Occipital lobe (tissue), 2 donors: ENCODE measurements around the gene TACC3. TPM values are rescaled to one million over a fixed set of nuclear protein-coding genes. Genes with fewer than 3 reads are reported as not detected.

ENCODE experiments used
- DNase-seq: peaks from one replicate; lab custom pipeline; 2025; lab: John Stamatoyannopoulos, UW
- total RNA-seq: library from RNA; depleted of rRNA; stranded (reverse); fragments of >200 nt; gene quantifications from one replicate; pipeline ENCODE4 v1.2.3, GENCODE V29; 2014

TACC3 gene
- total RNA-seq, 1 donor from 2014 or later, result 1.6 TPM

- no peak for DNase-seq
These were observed 51.7 kb downstream of the TACC3 start for GRCh38 chr4:1772853-1773538.

GRCh38 chr4:1773754-1774153 is 52.4 kb downstream of the TACC3 start:
- DNase-seq, result no peak

DNA sequence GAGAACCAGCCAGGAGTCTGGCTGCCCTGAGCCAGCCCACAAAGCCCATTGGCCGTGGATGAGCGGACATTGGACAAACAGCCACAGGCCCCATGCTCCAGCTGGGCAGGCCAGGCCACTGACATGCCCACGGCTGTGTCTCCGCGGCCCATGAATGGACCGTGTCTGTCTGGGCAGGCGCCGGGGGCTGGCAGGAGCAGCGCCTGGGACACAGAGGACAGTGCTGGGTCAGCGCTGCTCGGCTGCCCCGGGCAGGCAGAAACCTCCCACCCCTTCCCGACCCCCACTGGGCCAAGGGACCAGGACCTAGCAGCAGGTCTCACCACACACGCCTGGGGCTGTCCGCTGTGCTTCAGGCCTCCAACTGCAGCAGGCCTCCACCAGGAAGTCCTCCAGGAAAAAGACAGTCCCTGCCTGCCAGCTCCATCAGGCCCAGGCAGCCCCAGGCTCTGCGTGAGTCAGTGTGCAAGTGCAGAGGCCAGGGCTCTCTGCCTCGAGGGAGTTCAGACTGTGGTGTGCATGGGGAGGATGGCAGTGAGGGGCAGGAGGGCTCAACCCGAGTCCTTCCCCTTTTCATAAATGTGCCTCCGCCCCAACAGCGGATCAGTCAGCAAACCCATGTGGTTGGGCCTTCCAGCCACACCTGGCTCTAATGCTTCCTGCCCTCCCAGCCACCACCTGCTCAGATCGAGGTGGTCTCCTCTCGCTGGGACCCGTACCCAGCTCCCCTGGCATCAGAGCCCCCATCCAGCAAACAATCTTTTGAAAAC is 54.6 kb downstream of the TACC3 start:
- peak; percentile 26 for DNase-seq

DNA sequence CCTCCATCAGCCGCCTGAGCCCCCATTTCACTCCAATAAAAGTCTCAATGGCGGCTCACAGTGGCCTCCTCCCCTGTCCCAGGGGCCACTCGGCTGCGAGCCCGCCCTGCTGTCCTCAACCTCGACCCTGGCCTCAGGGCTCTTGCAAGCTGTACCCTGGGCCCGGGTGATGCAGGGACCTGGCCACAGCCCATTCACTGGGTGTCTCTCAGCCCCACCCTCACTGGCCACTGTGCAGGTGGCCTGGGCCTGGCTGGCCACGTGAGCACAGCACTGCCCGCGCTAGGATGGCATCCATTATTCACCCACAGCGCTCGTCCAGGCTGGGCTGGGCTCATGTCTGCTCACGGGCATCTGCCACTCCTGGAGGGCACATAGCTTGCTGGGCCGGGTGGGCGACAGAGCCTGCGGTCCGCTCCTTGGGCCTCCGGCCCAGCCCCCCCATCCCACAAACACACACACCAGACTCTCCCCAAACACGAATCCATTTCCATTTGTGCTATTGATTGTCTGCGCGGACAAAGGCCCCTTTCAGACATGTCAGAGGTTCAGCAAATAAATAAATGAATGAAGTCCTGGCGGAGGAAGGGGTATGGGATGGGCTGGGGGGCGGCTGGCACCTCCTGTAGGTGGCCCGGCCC is 55.3 kb downstream of the TACC3 start:
- DNase-seq, result no peak

DNA sequence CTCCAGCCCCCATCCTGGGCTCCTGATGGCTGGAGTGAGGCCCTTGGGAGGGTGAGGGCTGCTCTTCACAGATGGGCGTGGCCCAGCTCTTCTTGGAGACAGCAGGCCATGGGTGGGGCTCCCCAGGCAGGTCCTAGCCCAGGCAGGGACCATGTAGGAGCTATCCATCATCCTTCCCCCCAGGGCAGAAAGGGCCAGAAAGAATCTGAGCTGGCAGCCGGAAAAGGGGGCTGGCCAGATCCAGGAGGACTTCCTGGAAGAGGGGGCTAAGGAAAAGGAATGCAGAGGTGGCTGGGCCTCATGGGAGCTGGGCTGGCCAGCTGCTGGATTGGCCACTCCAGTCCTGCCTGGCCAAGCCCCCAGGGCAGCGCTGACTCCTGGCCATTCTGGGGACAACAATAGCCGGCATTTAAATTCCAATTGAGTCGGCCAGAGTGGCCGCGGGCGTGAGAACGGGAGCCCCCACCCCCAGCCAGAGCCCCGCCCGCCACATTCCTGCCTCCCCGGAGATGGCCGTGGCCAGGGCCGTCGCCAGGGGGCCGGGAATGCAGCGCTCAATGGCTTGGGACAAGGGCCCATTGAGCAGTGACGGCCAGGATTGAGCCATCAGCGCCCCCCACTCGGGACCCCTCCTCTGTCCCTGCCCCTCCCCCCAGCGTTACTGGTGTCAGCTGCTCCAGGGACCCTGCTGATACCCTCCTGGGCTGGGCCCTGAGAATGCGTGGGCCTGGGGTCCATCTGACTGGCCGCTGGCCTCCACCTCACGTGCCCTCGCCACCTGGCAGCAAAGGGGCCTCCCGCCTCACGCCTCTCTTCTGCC is 56.7 kb downstream of the TACC3 start:
- DNase-seq, result no peak

DNA sequence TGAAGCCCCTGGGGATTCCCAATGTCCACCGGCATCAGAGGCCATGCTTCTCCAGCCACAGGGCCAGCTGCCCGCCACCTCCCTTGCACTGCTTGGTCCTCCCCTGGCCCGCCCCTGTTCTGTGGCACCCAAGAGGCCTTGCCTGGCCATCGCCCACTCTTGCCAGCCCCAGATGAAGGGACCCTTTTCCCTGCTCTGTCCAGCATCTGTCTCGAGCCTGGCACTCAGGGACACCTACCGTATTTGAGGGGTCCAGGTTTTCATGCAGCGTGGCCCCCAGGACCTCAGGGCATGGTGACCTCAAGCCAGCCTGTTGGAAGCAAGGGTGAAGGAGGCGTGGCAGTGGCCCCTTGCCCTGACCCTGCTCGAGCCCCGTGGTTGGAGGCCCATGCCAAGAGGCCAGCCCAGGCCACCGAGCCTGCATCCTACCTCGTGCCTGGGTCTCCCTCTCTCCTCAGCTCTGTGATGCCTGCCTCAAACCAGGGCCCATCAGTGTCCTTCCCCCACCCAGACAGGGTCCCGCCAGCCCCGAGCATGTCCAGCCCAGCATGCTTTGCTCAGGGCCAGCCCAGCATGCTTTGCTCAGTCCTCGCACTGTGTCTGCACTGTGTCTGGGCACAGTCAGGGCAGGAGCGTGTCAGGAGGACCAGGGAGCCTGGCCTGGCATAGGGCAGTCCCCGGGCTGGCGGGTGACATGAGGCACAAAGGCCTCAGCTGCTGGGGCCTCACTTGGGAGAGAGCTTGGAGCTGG is 57.5 kb downstream of the TACC3 start:
- DNase-seq, result no peak

- no peak for DNase-seq
These were observed 58.5 kb downstream of the TACC3 start for GRCh38 chr4:1779588-1780382.

DNA sequence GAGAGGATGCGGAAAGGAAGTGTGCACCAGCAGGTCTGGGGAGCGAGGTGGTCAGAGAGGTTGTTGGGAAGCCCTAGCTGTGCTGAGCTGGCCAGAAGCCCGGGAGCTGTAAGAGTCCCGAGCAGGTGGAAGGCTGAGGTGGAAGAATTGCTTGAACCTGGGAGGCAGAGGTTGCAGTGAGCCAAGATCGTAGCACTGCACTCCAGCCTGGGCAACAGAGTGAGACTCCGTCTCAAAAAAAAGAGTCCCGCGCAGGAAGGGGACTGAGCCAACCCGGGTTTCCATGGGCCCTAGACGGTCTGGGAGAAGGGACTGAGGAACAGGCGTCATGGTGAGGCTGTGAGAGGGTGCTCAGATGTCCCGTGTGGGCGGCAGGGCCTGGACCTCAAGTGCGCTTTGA is 59.1 kb downstream of the TACC3 start:
- no peak for DNase-seq

- no peak for DNase-seq
These were observed 61.7 kb downstream of the TACC3 start for GRCh38 chr4:1783015-1783414.

GRCh38 chr4:1783970-1784369 is 62.6 kb downstream of the TACC3 start:
- no peak for DNase-seq

GRCh38 chr4:1784395-1784788 is 63.1 kb downstream of the TACC3 start:
- no peak for DNase-seq

- no peak for DNase-seq
These were observed 63.7 kb downstream of the TACC3 start for GRCh38 chr4:1784789-1785591.

DNA sequence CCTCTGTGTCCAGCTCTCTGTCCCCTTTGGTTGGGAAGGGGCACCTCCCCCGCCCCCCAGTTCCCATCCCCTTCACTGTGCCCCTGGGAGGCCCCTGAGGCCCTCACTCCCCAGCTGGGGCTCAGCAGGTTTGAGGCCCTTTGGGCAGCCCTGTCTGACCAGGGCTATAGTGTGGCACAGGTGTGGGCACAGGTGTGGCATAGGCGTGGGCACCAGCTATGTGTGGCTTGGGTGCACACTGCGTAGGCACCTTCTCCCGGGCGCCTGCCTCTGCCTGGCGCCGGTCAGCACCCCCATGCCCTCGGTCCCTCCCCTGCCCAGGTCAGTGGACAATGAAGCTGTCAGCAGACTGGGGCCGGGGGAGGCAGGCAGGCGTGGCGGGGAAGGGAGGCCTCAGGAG is 64.3 kb downstream of the TACC3 start:
- no peak for DNase-seq

DNA sequence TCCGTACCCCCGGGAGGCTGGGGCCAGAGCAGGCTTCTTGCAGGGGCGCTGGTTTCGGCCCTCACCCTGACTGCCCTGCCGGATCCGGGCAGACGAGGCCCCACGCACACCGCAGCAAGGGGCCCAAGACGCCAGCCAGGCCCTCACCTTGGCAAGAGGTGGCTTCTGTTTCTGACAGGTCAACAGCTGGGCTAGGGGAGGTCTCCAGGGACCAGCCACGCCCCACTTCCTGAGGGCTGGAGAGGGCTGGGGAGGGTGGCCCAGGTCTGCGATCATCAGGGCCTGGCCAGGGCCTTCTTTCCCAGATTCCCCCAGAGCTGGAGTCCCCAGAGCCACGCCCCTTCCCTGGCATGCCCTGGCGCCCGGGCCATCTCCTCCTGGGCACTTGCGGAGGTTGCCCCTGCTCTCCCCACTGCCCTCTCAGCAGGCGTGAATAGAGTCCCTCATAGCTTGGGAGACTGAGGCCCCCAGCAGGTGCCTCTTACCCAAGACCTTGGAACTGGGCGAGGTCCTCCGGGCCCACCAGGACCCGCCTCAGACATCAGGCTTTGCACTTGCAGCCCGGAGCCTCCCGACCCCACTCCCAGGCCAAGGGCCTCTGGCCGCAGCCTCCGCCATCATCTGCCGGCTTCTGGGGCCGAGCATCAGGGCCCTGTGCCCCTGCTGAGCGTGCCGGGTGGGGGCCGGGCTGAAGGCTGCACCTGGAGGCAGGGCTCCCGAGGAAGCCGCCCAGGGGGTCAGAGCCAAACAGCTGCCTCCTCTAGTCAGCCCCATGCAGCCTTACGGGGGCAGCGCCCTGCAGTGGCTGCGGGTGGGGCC is 65.4 kb downstream of the TACC3 start:
- DNase-seq, result no peak

- DNase-seq, result no peak
These were observed 66.2 kb downstream of the TACC3 start for GRCh38 chr4:1787411-1788077.

DNA sequence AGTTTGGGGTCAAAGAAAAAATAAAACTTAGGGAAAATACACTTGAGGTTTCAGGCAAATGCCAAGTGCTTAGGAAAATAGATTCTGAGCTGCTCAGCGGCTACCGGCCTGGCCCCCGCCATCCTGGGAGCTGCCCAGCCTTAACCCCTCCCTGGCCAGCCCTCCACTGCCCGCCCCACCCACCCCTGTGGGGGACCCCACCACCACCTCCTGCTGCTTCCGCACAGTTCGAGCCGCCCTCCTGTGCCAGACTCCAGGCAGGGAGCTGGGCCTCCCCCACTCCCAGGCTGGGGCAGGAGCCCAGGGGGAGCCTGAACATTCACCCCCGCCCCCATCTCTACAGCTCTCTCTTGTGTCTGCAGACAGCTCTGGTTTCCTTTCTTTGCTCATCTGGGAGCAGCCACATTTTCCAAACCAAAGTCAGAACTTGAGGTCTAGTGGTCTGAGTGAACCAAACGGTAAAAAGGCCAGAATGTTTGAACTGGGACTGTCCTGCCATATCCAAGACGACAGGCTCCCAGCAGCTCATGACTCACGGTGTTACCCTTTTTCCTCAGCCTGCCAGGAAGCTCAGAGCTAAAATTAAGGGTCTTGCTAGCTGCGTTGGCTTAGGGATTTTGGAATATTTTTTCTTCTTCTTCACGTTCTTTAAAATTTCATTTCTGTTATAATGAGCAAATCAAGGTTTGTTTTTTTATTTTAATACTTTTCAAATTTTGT is 67.1 kb downstream of the TACC3 start:
- no peak for DNase-seq

- DNase-seq, result no peak
These were observed 68.2 kb downstream of the TACC3 start for GRCh38 chr4:1789552-1789951.
